ENCODE measurements around the gene MED12L.

DNA sequence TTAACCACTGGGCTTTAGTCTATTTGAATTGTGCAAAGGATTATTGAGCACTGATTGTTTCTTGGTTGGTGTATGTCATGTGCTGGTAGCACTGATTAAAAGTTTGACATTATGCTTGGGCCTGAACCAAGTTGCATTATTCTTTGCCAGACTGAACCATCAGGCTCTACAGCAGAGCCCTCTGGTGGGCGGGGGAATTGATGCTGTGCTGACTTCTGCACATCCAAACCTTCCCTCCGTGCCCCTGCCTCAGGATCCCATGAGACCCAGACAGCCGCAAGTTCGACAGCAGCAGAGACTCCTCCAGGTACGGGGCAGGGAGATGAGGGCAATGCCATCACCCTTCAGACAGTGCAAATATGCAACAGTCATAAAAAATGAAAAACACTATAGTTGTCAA, 327.5 kb downstream of the MED12L start:
- peak; percentile 37; the same call in 1 of the 2 replicates for TF ChIP-seq CTCF (IDR thresholded peaks at IDR 0.05; ENCODE audit: low read length)
- no peak for TF ChIP-seq EZH2 (IDR thresholded peaks at IDR 0.05; ENCODE audit: borderline replicate concordance, low read length)
